Activated CD4-positive, CD25-positive, alpha-beta regulatory T cell treated with anti-CD3 and anti-CD28 coated beads, Interleukin-2, amount 50 U/mL, for 16 hours (primary cell): ENCODE results near the gene GTF2A1L.
"Not testable (repeated sequence)": the region's sequence is repeated elsewhere in the genome, so short reads cannot be mapped to it uniquely, and the experiment has no call there.

Experiments used
- DNase-seq: peaks from one replicate; pipeline ENCODE4 v3.0.0-alpha.2; 2020; ENCODE audit warnings: low read depth, low spot score

GTF2A1L gene

GRCh38 chr2:48617618-48618017, at the start of gene GTF2A1L:
GTF2A1L (plus strand) TSS chr2:48617856; CDS start chr2:48617875, 19 bp downstream.
- DNase-seq, result no peak

- DNase-seq, result no peak
Observed at GRCh38 chr2:48568547-48568946, 49.1 kb upstream of the GTF2A1L start.

GRCh38 chr2:48569433-48569832, 48.2 kb upstream of the GTF2A1L start:
- DNase-seq, result no peak

DNA sequence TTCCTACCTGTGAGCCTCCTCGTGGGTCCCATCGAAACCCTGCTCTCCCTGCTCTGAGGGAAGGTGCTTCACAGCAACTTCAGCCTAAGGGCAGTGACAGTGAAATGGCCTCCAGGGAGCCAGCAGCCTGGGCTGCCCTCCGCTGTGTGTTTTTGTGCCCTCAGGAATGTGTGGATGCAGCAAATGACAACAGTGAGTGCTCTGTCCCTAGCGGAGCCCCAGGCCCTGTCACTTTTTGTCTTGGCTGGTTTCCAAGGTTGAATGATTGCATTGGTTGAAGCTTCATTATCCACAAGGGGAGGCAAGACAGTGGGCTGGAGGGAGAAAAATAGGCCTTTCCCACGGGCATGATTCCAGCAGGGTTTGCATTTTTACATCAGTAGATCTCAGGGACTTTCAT, 44.8 kb upstream of the GTF2A1L start:
- no peak for DNase-seq

GRCh38 chr2:48574353-48575287, 43.0 kb upstream of the GTF2A1L start:
- no peak for DNase-seq

DNA sequence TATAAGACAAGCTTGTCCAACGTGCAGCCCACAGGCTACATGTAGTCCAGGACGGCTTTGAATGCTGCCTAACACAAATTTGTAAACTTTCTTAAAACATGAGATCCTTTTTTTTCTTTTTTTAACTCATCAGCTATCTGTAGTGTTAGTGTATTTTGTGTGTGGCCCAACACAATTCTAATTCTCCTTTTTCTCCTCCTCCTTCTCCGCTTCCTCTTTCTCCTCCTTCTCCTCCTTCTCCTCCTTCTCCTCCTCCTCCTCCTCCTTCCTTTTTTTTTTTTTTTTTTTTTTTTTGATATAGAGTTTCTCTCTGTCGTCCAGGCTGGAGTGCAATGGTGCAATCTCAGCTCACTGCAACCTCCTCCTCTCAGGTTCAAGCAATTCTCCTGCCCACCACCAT, 39.3 kb upstream of the GTF2A1L start:
- DNase-seq, result no peak

GRCh38 chr2:48583961-48584360, 33.7 kb upstream of the GTF2A1L start:
- no peak for DNase-seq

GRCh38 chr2:48584551-48584950, 33.1 kb upstream of the GTF2A1L start:
- no peak for DNase-seq

- no peak for DNase-seq
Observed at GRCh38 chr2:48586433-48586832, 31.2 kb upstream of the GTF2A1L start.

GRCh38 chr2:48587560-48587959, 30.1 kb upstream of the GTF2A1L start:
- DNase-seq, result no peak

GRCh38 chr2:48587961-48588360, 29.7 kb upstream of the GTF2A1L start:
- no peak for DNase-seq

GRCh38 chr2:48588745-48589144, 28.9 kb upstream of the GTF2A1L start:
- DNase-seq, result no peak

DNA sequence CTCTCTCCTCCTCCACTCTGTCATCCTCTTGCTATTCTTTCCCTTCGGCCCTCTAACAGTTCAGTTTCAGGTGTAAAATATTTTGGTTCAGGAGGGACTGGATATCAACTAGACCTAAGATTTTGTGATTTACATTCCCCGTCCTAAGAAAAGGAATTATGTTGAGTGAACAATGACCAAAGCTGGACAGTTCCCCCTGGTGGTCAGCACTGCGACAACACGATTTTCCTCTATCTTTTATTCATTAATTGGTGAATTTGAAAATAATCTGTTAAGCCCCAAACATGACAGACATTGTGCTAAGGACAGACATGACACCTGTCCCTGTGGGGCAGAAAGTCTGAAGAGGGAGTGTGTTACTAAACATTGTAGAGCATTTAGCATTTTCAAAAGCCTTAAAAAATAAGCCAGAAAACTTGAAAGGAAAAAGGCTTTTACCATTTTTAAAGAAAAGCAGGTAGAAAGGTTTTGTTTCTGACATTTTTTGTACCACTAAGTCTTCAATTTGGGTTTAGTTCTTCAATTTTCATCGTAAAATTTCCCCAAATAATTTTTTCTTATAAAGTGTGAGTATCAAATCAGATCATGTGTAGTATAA, 28.4 kb upstream of the GTF2A1L start:
- no peak for DNase-seq

- no peak for DNase-seq
Observed at GRCh38 chr2:48590017-48590416, 27.6 kb upstream of the GTF2A1L start.

GRCh38 chr2:48592067-48592466, 25.6 kb upstream of the GTF2A1L start:
- DNase-seq, result no peak

DNA sequence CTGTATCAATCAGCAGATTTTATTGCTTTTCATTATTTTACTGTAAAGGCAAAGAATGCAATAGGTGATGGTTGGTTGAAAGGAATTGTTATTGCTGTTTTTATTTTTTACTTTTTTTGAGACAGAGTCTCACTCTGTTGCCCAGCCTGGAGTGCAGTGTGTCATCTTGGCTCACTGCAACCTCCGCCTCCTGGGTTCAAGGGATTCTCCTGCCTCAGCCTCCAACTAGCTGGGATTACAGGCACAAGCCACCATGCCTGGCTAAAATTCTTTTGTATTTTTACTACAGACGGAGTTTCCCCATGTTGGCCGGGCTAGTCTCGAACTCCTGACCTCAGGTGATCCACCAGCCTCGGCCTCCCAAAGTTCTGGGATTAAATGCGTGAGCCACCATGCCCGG, 20.9 kb upstream of the GTF2A1L start:
- DNase-seq, result not testable (repeated sequence)

DNA sequence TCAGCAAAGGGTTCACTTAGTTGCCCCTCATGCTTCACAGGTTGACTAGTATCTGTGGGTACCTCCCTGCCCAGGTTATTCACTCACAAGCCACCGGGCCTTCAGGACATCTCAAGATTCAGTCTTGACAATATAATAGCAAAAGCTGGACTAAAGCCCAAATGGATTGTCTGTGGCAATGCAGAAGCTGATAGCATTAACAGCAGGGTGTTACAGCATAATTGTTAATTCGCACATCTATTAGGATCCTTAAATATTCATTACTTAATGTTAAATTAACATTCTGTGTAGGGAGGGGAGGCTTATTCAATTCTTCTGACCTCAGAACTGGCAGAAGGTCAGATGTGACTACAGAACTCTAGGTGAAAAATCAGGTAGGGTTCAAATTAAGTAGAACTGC, 20.2 kb upstream of the GTF2A1L start:
- no peak for DNase-seq

- no peak for DNase-seq
Observed at GRCh38 chr2:48600204-48600813, 17.3 kb upstream of the GTF2A1L start.

DNA sequence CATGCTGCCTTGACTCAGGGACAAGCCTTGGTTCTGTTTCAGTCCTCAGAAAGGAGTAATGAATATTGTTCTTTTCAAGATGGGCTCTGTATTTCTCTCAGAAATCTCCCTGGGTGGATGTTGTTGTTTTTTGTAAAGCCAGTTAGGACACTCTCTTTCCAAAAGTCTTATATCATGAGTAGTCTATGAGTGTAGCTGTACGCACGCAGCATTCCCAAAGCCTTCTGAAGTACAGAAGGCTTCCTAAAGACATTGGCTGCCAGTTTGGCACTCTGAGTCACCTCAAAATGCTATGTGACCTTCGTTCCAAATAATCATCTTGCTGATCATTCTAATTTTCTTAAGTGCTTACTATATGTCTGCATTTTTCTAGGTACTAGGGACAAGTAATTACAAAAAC, 16.7 kb upstream of the GTF2A1L start:
- DNase-seq, result no peak

DNA sequence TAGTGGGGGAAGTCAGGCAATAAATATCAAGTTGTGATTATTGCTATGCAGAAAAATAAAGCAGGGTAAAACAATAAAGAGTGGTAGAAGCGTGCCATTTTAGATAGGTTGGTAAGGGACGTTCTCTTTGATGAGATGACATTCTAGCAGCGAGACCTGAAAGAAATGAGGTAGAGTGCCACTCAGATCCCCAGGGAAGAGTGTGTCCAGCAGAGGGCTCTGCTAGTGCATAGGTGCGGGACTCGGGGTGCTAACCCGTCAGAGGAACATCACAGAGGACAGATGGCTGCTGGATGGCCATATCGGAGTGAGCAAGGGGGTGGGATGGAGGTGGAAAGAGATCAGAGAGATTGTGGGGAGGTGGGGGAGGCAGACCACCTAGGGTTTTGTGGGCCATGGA, 16.3 kb upstream of the GTF2A1L start:
- DNase-seq, result no peak

DNA sequence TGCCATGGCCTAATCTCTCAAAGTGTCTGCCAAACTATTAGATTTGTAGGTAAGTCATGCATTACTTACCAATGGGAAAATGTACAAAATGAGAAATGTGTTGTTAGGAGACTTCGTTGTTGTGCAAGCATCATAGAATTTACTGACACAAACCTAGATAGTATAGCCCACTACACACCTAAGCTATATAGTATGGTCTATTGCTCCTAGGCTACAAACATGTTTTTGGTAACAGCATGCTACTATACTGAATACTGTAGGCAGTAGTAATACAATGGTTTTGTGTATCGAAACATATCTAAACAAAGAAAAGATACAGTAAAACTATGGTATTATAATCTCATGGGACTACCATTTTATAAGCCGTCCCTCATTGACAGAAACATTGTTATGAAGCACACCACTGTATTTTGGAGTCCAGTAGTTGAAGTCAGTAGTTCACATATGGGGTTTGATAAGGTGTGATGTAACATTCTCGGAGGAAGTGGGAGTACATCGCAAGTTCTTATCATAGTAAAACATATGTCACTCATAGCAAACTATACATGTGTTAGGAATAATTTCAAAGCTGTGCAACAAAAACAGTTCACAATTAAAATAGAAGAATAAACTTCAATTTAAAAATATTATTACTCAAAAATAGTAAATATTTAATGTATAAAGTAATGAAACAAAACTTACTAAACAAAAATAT, 12.0 kb upstream of the GTF2A1L start:
- no peak for DNase-seq
